AG08395 (cell line): ENCODE measurements around the gene SHANK2.

Experiments
- DNase-seq: peaks from one replicate; pipeline ENCODE4 v3.0.0; 2012; ENCODE audit warnings: mixed read lengths, low spot score

SHANK2 gene

DNA sequence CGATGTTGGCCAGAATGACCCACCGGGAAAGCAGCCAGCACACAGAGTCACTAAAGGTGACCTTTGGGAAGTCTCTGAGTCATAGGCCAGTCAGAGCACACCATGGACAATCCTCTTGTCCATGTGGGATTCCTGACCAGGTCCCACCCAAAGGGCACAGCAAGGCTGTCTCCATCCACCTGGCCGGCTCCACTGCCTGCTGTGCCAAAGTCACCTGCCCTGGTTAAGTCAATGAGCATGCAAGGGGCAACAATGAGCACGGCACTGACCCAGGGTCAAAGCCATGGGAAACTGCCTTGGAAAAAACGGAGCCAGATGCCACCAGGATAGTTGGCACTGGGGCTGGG lies 49.8 kb downstream of the SHANK2 start:
- DNase-seq, result no peak
